GM12878 (cell line): Measurements from ENCODE around the gene HDAC9.

ENCODE experiments used
- BHLHE40 ChIP-seq, 2 experiments: fragments of 450-650 bp in 1 of 2; IDR thresholded peaks; 2 replicates each; pipeline ENCODE4 v1.6.1; 2011 to 2017; ENCODE audit warnings: low read depth in 2 of 2, borderline replicate concordance in 1 of 2, improper control_type of control experiment in 1 of 2, low read length in 1 of 2, mild to moderate bottlenecking in 1 of 2
- CEBPB ChIP-seq, 2 experiments: fragments of 150-350 bp in 1 of 2; IDR thresholded peaks; 2 replicates each; pipeline ENCODE4 v1.6.1; 2012 to 2014; ENCODE audit warnings: low read depth in 2 of 2, low read length in 2 of 2, borderline replicate concordance in 1 of 2, inconsistent platforms in 1 of 2
- CREB1 ChIP-seq: IDR thresholded peaks from 2 replicates; pipeline ENCODE4 v1.6.1; 2012; ENCODE audit warnings: low read depth, mild to moderate bottlenecking, inconsistent platforms
- CTCF ChIP-seq, 3 experiments: IDR thresholded peaks in 2 of 3; conservative IDR thresholded peaks in 1 of 3; 2 replicates each; pipeline ENCODE4 v1.5.1; 2011; ENCODE audit warnings: low read depth in 3 of 3, low read length in 3 of 3, mild to moderate bottlenecking in 3 of 3, control low read depth in 2 of 3, moderate library complexity in 2 of 3, inconsistent platforms in 1 of 3, mixed read lengths in 1 of 3; ENCODE audit not compliant: control insufficient read depth in 2 of 3, insufficient read depth in 1 of 3; ENCODE audit errors: extremely low read depth in 1 of 3
- EP300 ChIP-seq, 2 experiments: fragments of 150-350 bp in 1 of 2; IDR thresholded peaks; 2 replicates each; pipeline ENCODE4 v1.6.1; 2011 to 2012; ENCODE audit warnings: low read depth in 2 of 2, low read length in 2 of 2, borderline replicate concordance in 1 of 2, improper control_type of control experiment in 1 of 2, inconsistent platforms in 1 of 2; ENCODE audit not compliant: control insufficient read depth in 1 of 2
- KDM1A ChIP-seq: fragments of 200-600 bp; sonication (generic); IDR thresholded peaks from 2 replicates; pipeline ENCODE4 v1.6.1; 2016; ENCODE audit warnings: borderline replicate concordance
- MAX ChIP-seq: IDR thresholded peaks from 2 replicates; pipeline ENCODE4 v1.6.1; 2012; ENCODE audit warnings: low read depth, low read length, improper control_type of control experiment
- MYC ChIP-seq: IDR thresholded peaks from 2 replicates; pipeline ENCODE4 v1.6.1; 2011; ENCODE audit warnings: mild to moderate bottlenecking, low read length, moderate library complexity, inconsistent platforms; ENCODE audit not compliant: insufficient read depth, insufficient replicate concordance, insufficient read length, severe bottlenecking
- PAX8 ChIP-seq: fragments of 450-650 bp; IDR thresholded peaks from 2 replicates; pipeline ENCODE4 v1.6.1; 2017; ENCODE audit warnings: mild to moderate bottlenecking, moderate library complexity
- RAD21 ChIP-seq: IDR thresholded peaks from 2 replicates; pipeline ENCODE4 v1.6.1; 2011; ENCODE audit warnings: mild to moderate bottlenecking, low read depth, low read length, moderate library complexity; ENCODE audit not compliant: insufficient read depth

GRCh38 chr7:18976715-18977471 lies 481.3 kb downstream of the HDAC9 start:
- no peak for TF ChIP-seq MYC
- TF ChIP-seq CREB1 = no peak
- TF ChIP-seq CTCF (IDR thresholded peaks at IDR 0.05 in 2 of 3, conservative IDR thresholded peaks at IDR 0.05 in 1 of 3; ENCODE audit: control insufficient read depth in 2 of 3, extremely low read depth in 1 of 3, insufficient read depth in 1 of 3, low read depth in 3 of 3, low read length in 3 of 3) = no peak
- TF ChIP-seq RAD21 = no peak
- TF ChIP-seq CEBPB (IDR thresholded peaks at IDR 0.05; ENCODE audit: borderline replicate concordance in 1 of 2, low read depth in 2 of 2, low read length in 2 of 2) = no peak
- no peak for TF ChIP-seq PAX8
- TF ChIP-seq MAX = no peak
- no peak for TF ChIP-seq EP300 (IDR thresholded peaks at IDR 0.05; ENCODE audit: borderline replicate concordance in 1 of 2, control insufficient read depth in 1 of 2, low read depth in 2 of 2, low read length in 2 of 2)
- TF ChIP-seq BHLHE40 (IDR thresholded peaks at IDR 0.05; ENCODE audit: borderline replicate concordance in 1 of 2, low read depth in 2 of 2, low read length in 1 of 2) = no peak
- no peak for TF ChIP-seq KDM1A
